MM.1S (cell line): ENCODE measurements around the gene CHST15.

Experiments
- DNase-seq: peaks from one replicate; pipeline ENCODE4 v3.0.0-alpha.2; 2015
- H2AFZ ChIP-seq: fragments of 300-600 bp; sonication (generic); 2 replicates; pipeline ENCODE4 v1.6.0; 2016; ENCODE audit warnings: antibody characterized with exemption, low read length
- H3F3A ChIP-seq: fragments of 300-600 bp; sonication (generic); 2 replicates; pipeline ENCODE4 v1.6.1; 2016; ENCODE audit warnings: mild to moderate bottlenecking, antibody characterized with exemption, low read length, moderate library complexity, mixed read lengths; ENCODE audit not compliant: insufficient read depth
- H3K27ac ChIP-seq: fragments of 300-600 bp; sonication (generic); 2 replicates; pipeline ENCODE4 v1.5.1; 2016; ENCODE audit warnings: mild to moderate bottlenecking, low read length
- H3K27me3 ChIP-seq: fragments of 300-600 bp; sonication (generic); replicated peaks from 2 replicates; pipeline ENCODE4 v1.6.0; 2016; ENCODE audit warnings: low read length; ENCODE audit not compliant: insufficient read depth
- H3K36me3 ChIP-seq: fragments of 300-600 bp; sonication (generic); replicated peaks from 2 replicates; pipeline ENCODE4 v1.6.1; 2016; ENCODE audit warnings: mild to moderate bottlenecking, low read length, mixed read lengths; ENCODE audit not compliant: insufficient read depth
- H3K4me1 ChIP-seq: fragments of 300-600 bp; sonication (generic); 2 replicates; pipeline ENCODE4 v1.6.1; 2016; ENCODE audit warnings: low read length, mixed read lengths
- H3K4me2 ChIP-seq: fragments of 300-600 bp; sonication (generic); 2 replicates; pipeline ENCODE4 v1.6.0; 2016; ENCODE audit warnings: low read depth, low read length
- H3K4me3 ChIP-seq: fragments of 300-600 bp; sonication (generic); 2 replicates; pipeline ENCODE4 v1.5.1; 2016; ENCODE audit warnings: low read length, mixed read lengths
- H3K79me2 ChIP-seq: fragments of 300-600 bp; sonication (generic); 2 replicates; pipeline ENCODE4 v1.6.1; 2016; ENCODE audit warnings: mixed run types, low read length, mixed read lengths
- H3K9ac ChIP-seq: fragments of 300-600 bp; sonication (generic); 2 replicates; pipeline ENCODE4 v1.6.1; 2016; ENCODE audit warnings: low read length, mixed read lengths
- H3K9me2 ChIP-seq: fragments of 300-600 bp; sonication (generic); replicated peaks from 2 replicates; pipeline ENCODE4 v1.6.1; 2016; ENCODE audit warnings: mild to moderate bottlenecking, low read length, mixed read lengths; ENCODE audit not compliant: insufficient read depth
- H3K9me3 ChIP-seq: fragments of 300-600 bp; sonication (generic); replicated peaks from 2 replicates; pipeline ENCODE4 v1.6.1; 2016; ENCODE audit warnings: mild to moderate bottlenecking, low read length, mixed read lengths; ENCODE audit not compliant: insufficient read depth
- H4K20me1 ChIP-seq: fragments of 300-600 bp; sonication (generic); 2 replicates; pipeline ENCODE4 v1.6.1; 2016; ENCODE audit warnings: mild to moderate bottlenecking, low read length, moderate library complexity, mixed read lengths; ENCODE audit not compliant: insufficient read depth
- CTCF ChIP-seq: fragments of 300-600 bp; sonication (generic); IDR thresholded peaks from 2 replicates; pipeline ENCODE4 v1.5.1; 2016; ENCODE audit warnings: antibody characterized with exemption, low read length, mixed read lengths
- EZH2 ChIP-seq: fragments of 300-600 bp; sonication (generic); optimal IDR thresholded peaks from 2 replicates; pipeline ENCODE3; 2017; ENCODE audit warnings: low read depth, mild to moderate bottlenecking, antibody characterized with exemption, low read length, mixed read lengths
- EZH2phosphoT487 ChIP-seq: fragments of 300-600 bp; sonication (generic); IDR thresholded peaks from 2 replicates; pipeline ENCODE4 v1.6.1; 2018; ENCODE audit warnings: antibody characterized with exemption, low read length

Gene CHST15

GRCh38 chr10:124085680-124086079 is 7.7 kb downstream of the CHST15 start:
- Histone ChIP-seq H3K36me3 (no peaks in the 10 kb centered on the region; the same call in 1 of the 2 replicates), H3K9me2 (no peaks in the 10 kb centered on the region), H3K4me3 (peak overlapping the region; percentile 30), H3K9ac (peak overlapping the region; percentile 46), H3K27ac (peak overlapping the region; percentile 74), H4K20me1 (no peaks in the 10 kb centered on the region), H3K79me2 (peaks cover 100% of the 10 kb centered on the region), H3K4me1 (peaks cover 98% of the 10 kb centered on the region), H3K4me2 (peak overlapping the region; percentile 92), H3K9me3 (no peaks in the 10 kb centered on the region), H3K27me3 (no peaks in the 10 kb centered on the region), H2AFZ (no peak overlapping the region), H3F3A (peaks cover 84% of the 10 kb centered on the region)
- no peak for DNase-seq
- no peak for TF ChIP-seq EZH2phosphoT487
- no peak for TF ChIP-seq EZH2
- TF ChIP-seq CTCF, result no peak

DNA sequence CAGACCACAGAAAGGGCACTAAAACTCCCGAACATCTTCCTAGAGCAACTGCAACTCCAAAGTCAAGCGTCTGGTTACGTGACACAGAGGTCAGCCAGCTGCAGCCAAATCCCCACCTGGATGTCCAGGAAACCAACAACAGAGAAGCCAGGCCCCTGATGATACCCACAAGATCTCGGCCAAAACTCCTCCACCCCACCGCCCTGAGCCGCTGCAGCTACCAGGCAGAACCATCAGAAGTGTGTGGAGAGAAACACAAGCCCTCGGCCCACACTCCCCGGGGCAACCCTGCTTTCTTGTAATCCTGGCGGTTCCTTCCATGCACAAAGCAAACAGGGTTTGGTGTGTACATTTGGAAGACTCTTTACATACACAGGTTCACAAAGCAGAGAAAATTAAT is 8.7 kb downstream of the CHST15 start:
- peak overlapping the region; percentile 74 for H3K27ac ChIP-seq
- H3K4me1 ChIP-seq, result peaks cover 96% of the 10 kb centered on the region
- peak overlapping the region; percentile 30 for H3K4me3 ChIP-seq
- H3K79me2 ChIP-seq, result peaks cover 95% of the 10 kb centered on the region
- H3K36me3 ChIP-seq, result no peaks in the 10 kb centered on the region; the same call in 1 of the 2 replicates
- no peaks in the 10 kb centered on the region for H3K9me3 ChIP-seq
- peaks cover 85% of the 10 kb centered on the region for H3F3A ChIP-seq
- H4K20me1 ChIP-seq, result no peaks in the 10 kb centered on the region
- no peaks in the 10 kb centered on the region for H3K9me2 ChIP-seq
- H3K27me3 ChIP-seq, result no peaks in the 10 kb centered on the region
- peak; percentile 81 for DNase-seq
- H2AFZ ChIP-seq, result no peak overlapping the region
- peak overlapping the region; percentile 46; the same call in 1 of the 2 replicates for H3K9ac ChIP-seq
- TF ChIP-seq EZH2 (no peak), EZH2phosphoT487 (no peak), CTCF (no peak)
- H3K4me2 ChIP-seq, result peak overlapping the region; percentile 92

DNA sequence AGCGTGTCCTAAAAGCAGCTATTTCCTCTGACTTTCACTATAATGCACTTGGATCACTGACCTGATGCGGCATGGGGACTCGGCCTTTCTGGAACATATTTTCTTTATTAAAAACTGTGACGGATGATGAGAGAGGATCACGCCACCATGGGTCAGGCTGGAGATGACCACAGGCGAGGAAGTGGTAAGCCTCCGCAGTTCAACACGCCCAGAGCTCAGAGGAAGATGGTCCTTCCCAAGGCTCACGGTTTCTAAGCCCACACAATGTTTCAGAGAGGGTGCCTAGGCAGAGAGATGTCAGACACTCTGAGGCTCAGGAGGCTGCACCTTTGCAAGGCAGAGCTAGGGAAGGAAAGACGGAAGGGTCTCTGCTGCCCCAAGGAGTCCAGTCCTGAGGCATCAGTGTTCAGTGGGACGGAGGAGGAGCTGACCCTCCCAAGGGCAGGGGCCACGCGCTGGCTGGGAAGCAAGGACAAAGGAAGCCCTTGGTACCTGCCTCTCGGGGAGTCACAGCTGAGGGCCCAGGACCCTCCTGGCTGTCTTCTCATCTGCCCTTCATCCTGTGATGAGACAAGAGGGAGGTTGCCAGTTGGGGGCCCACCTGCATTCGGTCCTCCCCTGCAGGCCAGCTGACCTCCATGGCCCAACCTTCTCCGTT is 9.5 kb downstream of the CHST15 start:
- Histone ChIP-seq H3K4me2 (peak overlapping the region; percentile 92; the same call in 1 of the 2 replicates), H3K36me3 (no peaks in the 10 kb centered on the region; the same call in 1 of the 2 replicates), H3K4me3 (no peak overlapping the region), H4K20me1 (no peaks in the 10 kb centered on the region), H3K4me1 (peaks cover 96% of the 10 kb centered on the region), H3K9me3 (no peaks in the 10 kb centered on the region), H3K27ac (peak overlapping the region; percentile 74; the same call in 1 of the 2 replicates), H3F3A (peaks cover 85% of the 10 kb centered on the region), H3K9ac (peak overlapping the region; percentile 12; the same call in 1 of the 2 replicates), H3K9me2 (no peaks in the 10 kb centered on the region), H2AFZ (no peak overlapping the region), H3K27me3 (no peaks in the 10 kb centered on the region), H3K79me2 (peaks cover 95% of the 10 kb centered on the region)
- DNase-seq, result no peak
- TF ChIP-seq EZH2 (no peak), CTCF (no peak), EZH2phosphoT487 (no peak)
